IMR-90 (cell line): Measurements from ENCODE around the gene NPR2. TPM values are rescaled to one million over a fixed set of nuclear protein-coding genes. Genes with fewer than 3 reads are reported as not detected.

Experiments used
- ATAC-seq: fragments of 200-7000 bp; cut with Tn5 transposase; 2 replicates; pipeline ENCODE4 v1.9.1; 2020; ENCODE audit warnings: low read depth, mild to moderate bottlenecking, moderate library complexity
- BruUV-seq: library from RNA; stranded (reverse); fragments of 400-500 nt; replicated peaks from 2 replicates; lab custom pipeline; 2021; lab: Mats Ljungman, UMichigan
- CTCF ChIA-PET: fragments of 300-600 bp; formaldehyde crosslinking; extraction: SDS; loops from one replicate; lab custom pipeline; 2021; ENCODE audit warnings: antibody characterized with exemption; lab: Yijun Ruan, JAX
- POLR2A ChIA-PET: fragments of 300-600 bp; sonication (Branson Sonifier 250); formaldehyde crosslinking; loops from one replicate; lab custom pipeline; 2022; ENCODE audit warnings: antibody characterized with exemption; ENCODE audit not compliant: unreplicated experiment; lab: Charles Lee
- DNase-seq: peaks from one replicate; pipeline ENCODE4 v3.0.0; 2013
- H2AFZ ChIP-seq: replicated peaks from 2 replicates; pipeline ENCODE3; 2013; ENCODE audit warnings: low read length, mild to moderate bottlenecking; ENCODE audit not compliant: poor library complexity
- H2AK5ac ChIP-seq: 2 replicates; pipeline ENCODE4 v1.6.1; 2013; ENCODE audit warnings: low read depth, low read length, inconsistent platforms
- H2AK9ac ChIP-seq: replicated peaks from 2 replicates; pipeline ENCODE3; 2013; ENCODE audit warnings: mild to moderate bottlenecking, low read depth, low read length, moderate library complexity; ENCODE audit not compliant: poor library complexity
- H2BK120ac ChIP-seq: 2 replicates; pipeline ENCODE4 v1.6.1; 2013; ENCODE audit warnings: low read depth, low read length, inconsistent platforms
- H2BK15ac ChIP-seq: 3 replicates; pipeline ENCODE4 v1.6.1; 2013; ENCODE audit warnings: low read depth, low read length, inconsistent platforms
- H2BK20ac ChIP-seq: 2 replicates; pipeline ENCODE4 v1.6.1; 2013; ENCODE audit warnings: low read depth, mild to moderate bottlenecking, inconsistent platforms, low read length, moderate library complexity
- H2BK5ac ChIP-seq: 2 replicates; pipeline ENCODE4 v1.6.1; 2013; ENCODE audit warnings: mild to moderate bottlenecking, low read depth, low read length, inconsistent platforms; ENCODE audit not compliant: poor library complexity, severe bottlenecking
- H3K14ac ChIP-seq: replicated peaks from 2 replicates; pipeline ENCODE4 v1.6.1; 2013; ENCODE audit warnings: low read depth, low read length, inconsistent platforms
- H3K18ac ChIP-seq: 2 replicates; pipeline ENCODE4 v1.6.1; 2013; ENCODE audit warnings: low read depth, low read length, control low read depth
- H3K23ac ChIP-seq: 2 replicates; pipeline ENCODE4 v1.6.1; 2013; ENCODE audit warnings: low read depth, low read length, inconsistent platforms
- H3K27ac ChIP-seq: 2 replicates; pipeline ENCODE4 v1.5.1; 2013; ENCODE audit warnings: mild to moderate bottlenecking, control low read depth, low read length; ENCODE audit not compliant: insufficient read depth
- H3K27me3 ChIP-seq: 2 replicates; pipeline ENCODE4 v1.6.1; 2013; ENCODE audit warnings: low read length; ENCODE audit not compliant: control insufficient read depth, insufficient read depth
- H3K36me3 ChIP-seq: 2 replicates; pipeline ENCODE4 v1.6.1; 2013; ENCODE audit warnings: low read length, mixed read lengths; ENCODE audit not compliant: control insufficient read depth, insufficient read depth
- H3K4ac ChIP-seq: 2 replicates; pipeline ENCODE4 v1.6.1; 2013; ENCODE audit warnings: low read depth, low read length, inconsistent platforms
- H3K4me1 ChIP-seq: 2 replicates; pipeline ENCODE4 v1.6.1; 2013; ENCODE audit warnings: low read length, mixed read lengths; ENCODE audit not compliant: control insufficient read depth, insufficient read depth
- H3K4me2 ChIP-seq: 2 replicates; pipeline ENCODE4 v1.6.1; 2013; ENCODE audit warnings: low read depth, mild to moderate bottlenecking, control low read depth, low read length, moderate library complexity
- H3K4me3 ChIP-seq: 2 replicates; pipeline ENCODE4 v1.5.1; 2013; ENCODE audit warnings: low read depth, mild to moderate bottlenecking, control low read depth, low read length, moderate library complexity; ENCODE audit not compliant: insufficient read depth
- H3K56ac ChIP-seq: 2 replicates; pipeline ENCODE4 v1.6.1; 2013; ENCODE audit warnings: low read length, inconsistent platforms; ENCODE audit not compliant: insufficient read depth; ENCODE audit errors: extremely low read depth
- H3K79me1 ChIP-seq, 2 experiments: 2 replicates each; pipeline ENCODE4 v1.6.1; 2013; ENCODE audit warnings: low read length in 2 of 2, inconsistent platforms in 1 of 2, low read depth in 1 of 2
- H3K9ac ChIP-seq: 2 replicates; pipeline ENCODE4 v1.6.1; 2013; ENCODE audit warnings: low read depth, low read length, control low read depth
- H3K9me1 ChIP-seq: 2 replicates; pipeline ENCODE4 v1.6.1; 2013; ENCODE audit warnings: low read length, inconsistent platforms; ENCODE audit not compliant: insufficient read depth
- H3K9me3 ChIP-seq: 2 replicates; pipeline ENCODE4 v1.6.1; 2013; ENCODE audit warnings: low read length; ENCODE audit not compliant: control insufficient read depth, insufficient read depth
- H4K20me1 ChIP-seq: 2 replicates; pipeline ENCODE4 v1.6.1; 2013; ENCODE audit warnings: low read length, inconsistent platforms; ENCODE audit not compliant: insufficient read depth
- H4K5ac ChIP-seq: 2 replicates; pipeline ENCODE4 v1.6.1; 2013; ENCODE audit warnings: mild to moderate bottlenecking, low read depth, low read length, control low read depth
- H4K8ac ChIP-seq, 2 experiments: 2 replicates each; pipeline ENCODE4 v1.6.1; 2013; ENCODE audit warnings: low read depth in 2 of 2, low read length in 2 of 2, control low read depth in 1 of 2, inconsistent platforms in 1 of 2
- H4K91ac ChIP-seq: 2 replicates; pipeline ENCODE4 v1.6.1; 2013; ENCODE audit warnings: low read depth, low read length, inconsistent platforms; ENCODE audit not compliant: insufficient read depth
- BHLHE40 ChIP-seq: fragments of 150-350 bp; IDR thresholded peaks from 2 replicates; pipeline ENCODE4 v1.6.1; 2016; ENCODE audit warnings: mild to moderate bottlenecking, low read depth, low read length
- CEBPB ChIP-seq: IDR thresholded peaks from 2 replicates; pipeline ENCODE4 v1.6.1; 2012; ENCODE audit warnings: low read depth, low read length, improper control_type of control experiment
- CHD1 ChIP-seq: IDR thresholded peaks from 2 replicates; pipeline ENCODE4 v1.6.1; 2012; ENCODE audit warnings: low read depth, low read length, improper control_type of control experiment
- FOS ChIP-seq: fragments of 150-350 bp; IDR thresholded peaks from 2 replicates; pipeline ENCODE4 v1.6.1; 2016; ENCODE audit warnings: low read depth, low read length
- MAFK ChIP-seq: IDR thresholded peaks from 2 replicates; pipeline ENCODE4 v1.6.1; 2012; ENCODE audit warnings: low read depth, low read length, improper control_type of control experiment
- MAZ ChIP-seq: IDR thresholded peaks from 2 replicates; pipeline ENCODE4 v1.6.1; 2012; ENCODE audit warnings: low read depth, mild to moderate bottlenecking, low read length, improper control_type of control experiment, moderate library complexity, borderline replicate concordance
- MXI1 ChIP-seq: IDR thresholded peaks from 2 replicates; pipeline ENCODE4 v1.6.1; 2012; ENCODE audit warnings: low read depth, mild to moderate bottlenecking, low read length, moderate library complexity, borderline replicate concordance
- NFE2L2 ChIP-seq: fragments of 150-350 bp; IDR thresholded peaks from 2 replicates; pipeline ENCODE4 v1.6.1; 2016; ENCODE audit warnings: low read depth, mild to moderate bottlenecking, low read length
- POLR2A ChIP-seq: IDR thresholded peaks from 2 replicates; pipeline ENCODE4 v1.6.1; 2012; ENCODE audit warnings: mild to moderate bottlenecking, low read depth, low read length
- RAD21 ChIP-seq: IDR thresholded peaks from 2 replicates; pipeline ENCODE4 v1.6.1; 2012; ENCODE audit warnings: low read length, improper control_type of control experiment
- RCOR1 ChIP-seq: IDR thresholded peaks from 2 replicates; pipeline ENCODE4 v1.6.1; 2012; ENCODE audit warnings: mild to moderate bottlenecking, low read length, improper control_type of control experiment; ENCODE audit not compliant: insufficient replicate concordance
- RFX5 ChIP-seq: IDR thresholded peaks from 2 replicates; pipeline ENCODE4 v1.8.0; 2012; ENCODE audit warnings: low read depth, mild to moderate bottlenecking, low read length, moderate library complexity
- SMC3 ChIP-seq: fragments of 150-350 bp; IDR thresholded peaks from 2 replicates; pipeline ENCODE4 v1.6.1; 2016; ENCODE audit warnings: low read depth, mild to moderate bottlenecking, antibody characterized with exemption, low read length, moderate library complexity
- WGBS, 2 experiments: methylation state at CpG; one replicate each; pipeline versions ENCODE4 v1.1.5 to v1.1.7; 2013; ENCODE audit warnings: missing lambda C conversion rate in 2 of 2; ENCODE audit not compliant: insufficient read length in 1 of 2; ENCODE audit errors: extremely low coverage in 2 of 2; 5-methylcytosine and 5-hydroxymethylcytosine counted together
- dilution Hi-C: fragments of 300-500 bp; cut with HindIII; formaldehyde crosslinking; loops from one replicate; pipeline ENCODE4 v1.14.3; 2018; ENCODE audit warnings: low sequenced_read_pairs; ENCODE audit not compliant: unreplicated experiment
- in situ Hi-C: fragments of 300-500 bp; cut with MboI; formaldehyde crosslinking; loops from 3 replicates; pipeline ENCODE4 v1.14.3; 2019; ENCODE audit warnings: low sequenced_read_pairs, inconsistent platforms, mixed read lengths
- intact Hi-C: fragments of 100-400 bp; cut with micrococcal nuclease; formaldehyde crosslinking; loops from 2 replicates; pipeline ENCODE4 v1.10.0; 2022
- polyA plus RNA-seq, 3 experiments: library from polyadenylated mRNA; depleted of rRNA; stranded (reverse); fragments of >200 nt; gene quantifications; 2 replicates each; pipeline ENCODE4 v1.2.3, GENCODE V29; 2012; ENCODE audit warnings: low replicate concordance in 1 of 3
- total RNA-seq: library from RNA; depleted of rRNA; stranded (reverse); fragments of >200 nt; gene quantifications from 2 replicates; pipeline ENCODE4 v1.2.3, GENCODE V29; 2012
- TF ChIP-seq, protein P1 (sequence below): conservative IDR thresholded peaks from 2 replicates; pipeline ENCODE4 v1.5.1; 2012; ENCODE audit warnings: mild to moderate bottlenecking, low read depth, low read length, improper control_type of control experiment
- TF ChIP-seq, protein P2 (sequence below): fragments of 150-350 bp; IDR thresholded peaks from 2 replicates; pipeline ENCODE4 v1.6.1; 2017; ENCODE audit warnings: mild to moderate bottlenecking, antibody characterized with exemption, low read length, low read depth
- TF ChIP-seq, protein P3 (sequence below): fragments of 150-350 bp; IDR thresholded peaks from 2 replicates; pipeline ENCODE4 v1.6.1; 2016; ENCODE audit warnings: low read depth, mild to moderate bottlenecking, low read length, moderate library complexity, borderline replicate concordance

The NPR2 gene
- total and polyA plus RNA-seq, 2 of the 4 experiments (the other 2 are of a cell fraction): 5.2 to 35.7 TPM

DNA sequence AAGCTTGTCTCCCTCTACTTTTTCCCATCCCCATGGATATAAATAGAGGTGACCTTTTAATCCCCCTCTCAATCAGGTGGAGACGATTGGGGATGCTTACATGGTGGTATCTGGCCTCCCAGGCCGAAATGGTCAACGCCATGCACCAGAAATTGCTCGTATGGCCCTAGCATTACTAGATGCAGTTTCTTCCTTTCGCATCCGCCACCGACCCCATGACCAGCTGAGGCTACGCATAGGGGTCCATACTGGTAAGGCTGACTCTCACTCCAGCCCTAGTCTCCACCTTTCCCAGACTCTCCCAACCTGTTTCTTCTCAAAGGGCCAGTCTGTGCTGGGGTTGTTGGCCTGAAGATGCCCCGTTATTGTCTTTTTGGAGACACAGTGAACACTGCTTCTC lies 17.0 kb downstream of the NPR2 start:
- H4K5ac ChIP-seq: no peak overlapping the region
- no peak overlapping the region for H2AFZ ChIP-seq
- TF ChIP-seq RCOR1 (no peak), MAFK (no peak), FOS (no peak), CEBPB (no peak), RFX5 (no peak), NFE2L2 (no peak), RAD21 (no peak), POLR2A (no peak), BHLHE40 (no peak), SMC3 (no peak), MAZ (no peak), MXI1 (no peak), CHD1 (no peak)
- TF ChIP-seq, protein P1, sequence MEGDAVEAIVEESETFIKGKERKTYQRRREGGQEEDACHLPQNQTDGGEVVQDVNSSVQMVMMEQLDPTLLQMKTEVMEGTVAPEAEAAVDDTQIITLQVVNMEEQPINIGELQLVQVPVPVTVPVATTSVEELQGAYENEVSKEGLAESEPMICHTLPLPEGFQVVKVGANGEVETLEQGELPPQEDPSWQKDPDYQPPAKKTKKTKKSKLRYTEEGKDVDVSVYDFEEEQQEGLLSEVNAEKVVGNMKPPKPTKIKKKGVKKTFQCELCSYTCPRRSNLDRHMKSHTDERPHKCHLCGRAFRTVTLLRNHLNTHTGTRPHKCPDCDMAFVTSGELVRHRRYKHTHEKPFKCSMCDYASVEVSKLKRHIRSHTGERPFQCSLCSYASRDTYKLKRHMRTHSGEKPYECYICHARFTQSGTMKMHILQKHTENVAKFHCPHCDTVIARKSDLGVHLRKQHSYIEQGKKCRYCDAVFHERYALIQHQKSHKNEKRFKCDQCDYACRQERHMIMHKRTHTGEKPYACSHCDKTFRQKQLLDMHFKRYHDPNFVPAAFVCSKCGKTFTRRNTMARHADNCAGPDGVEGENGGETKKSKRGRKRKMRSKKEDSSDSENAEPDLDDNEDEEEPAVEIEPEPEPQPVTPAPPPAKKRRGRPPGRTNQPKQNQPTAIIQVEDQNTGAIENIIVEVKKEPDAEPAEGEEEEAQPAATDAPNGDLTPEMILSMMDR: no peak
- TF ChIP-seq, protein P2, sequence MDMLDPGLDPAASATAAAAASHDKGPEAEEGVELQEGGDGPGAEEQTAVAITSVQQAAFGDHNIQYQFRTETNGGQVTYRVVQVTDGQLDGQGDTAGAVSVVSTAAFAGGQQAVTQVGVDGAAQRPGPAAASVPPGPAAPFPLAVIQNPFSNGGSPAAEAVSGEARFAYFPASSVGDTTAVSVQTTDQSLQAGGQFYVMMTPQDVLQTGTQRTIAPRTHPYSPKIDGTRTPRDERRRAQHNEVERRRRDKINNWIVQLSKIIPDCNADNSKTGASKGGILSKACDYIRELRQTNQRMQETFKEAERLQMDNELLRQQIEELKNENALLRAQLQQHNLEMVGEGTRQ: no peak
- TF ChIP-seq, protein P3, sequence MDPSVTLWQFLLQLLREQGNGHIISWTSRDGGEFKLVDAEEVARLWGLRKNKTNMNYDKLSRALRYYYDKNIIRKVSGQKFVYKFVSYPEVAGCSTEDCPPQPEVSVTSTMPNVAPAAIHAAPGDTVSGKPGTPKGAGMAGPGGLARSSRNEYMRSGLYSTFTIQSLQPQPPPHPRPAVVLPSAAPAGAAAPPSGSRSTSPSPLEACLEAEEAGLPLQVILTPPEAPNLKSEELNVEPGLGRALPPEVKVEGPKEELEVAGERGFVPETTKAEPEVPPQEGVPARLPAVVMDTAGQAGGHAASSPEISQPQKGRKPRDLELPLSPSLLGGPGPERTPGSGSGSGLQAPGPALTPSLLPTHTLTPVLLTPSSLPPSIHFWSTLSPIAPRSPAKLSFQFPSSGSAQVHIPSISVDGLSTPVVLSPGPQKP: no peak
- POLR2A ChIA-PET: no interaction called here
- dilution Hi-C loops: no loop called here
- peaks cover 6% of the 10 kb centered on the region; the same call in 1 of the 2 replicates for H3K9me1 ChIP-seq
- no peak overlapping the region for H2BK120ac ChIP-seq
- no peak overlapping the region for H2BK15ac ChIP-seq
- H3K36me3 ChIP-seq: peaks cover 33% of the 10 kb centered on the region
- no TSS peak for BruUV-seq
- no peaks in the 10 kb centered on the region for H3K27me3 ChIP-seq
- H2BK5ac ChIP-seq: no peak overlapping the region
- no peak overlapping the region for H3K23ac ChIP-seq
- H2AK9ac ChIP-seq: no peak overlapping the region
- WGBS, 2 experiments: no CpG with 5 or more reads among the region's 9 CpGs
- no peak overlapping the region for H3K4ac ChIP-seq
- H3K9ac ChIP-seq: no peak overlapping the region
- no peak overlapping the region for H3K27ac ChIP-seq
- no peak overlapping the region for H3K56ac ChIP-seq
- H4K91ac ChIP-seq: no peak overlapping the region
- in situ Hi-C loops: no loop called here
- no peak overlapping the region for H2AK5ac ChIP-seq
- no peaks in the 10 kb centered on the region; the same call in 1 of the 2 replicates for H3K4me1 ChIP-seq
- H4K8ac ChIP-seq: no peak overlapping the region
- H3K79me1 ChIP-seq: peaks cover 0 to 10% of the 10 kb centered on the region in 2 experiments; a peak in 2 of 4 replicates
- H3K14ac ChIP-seq: no peak overlapping the region
- no peak overlapping the region for H2BK20ac ChIP-seq
- no peaks in the 10 kb centered on the region for H3K9me3 ChIP-seq
- ATAC-seq: no peak
- CTCF ChIA-PET: no interaction called here
- H3K4me2 ChIP-seq: no peak overlapping the region
- intact Hi-C loops: no loop called here
- no peak for DNase-seq
- no peaks in the 10 kb centered on the region for H4K20me1 ChIP-seq
- H3K4me3 ChIP-seq: no peak overlapping the region
- no peak overlapping the region for H3K18ac ChIP-seq
